ENCODE measurements around the gene APPL2. TPM values are rescaled to one million over a fixed set of nuclear protein-coding genes. Genes with fewer than 3 reads are reported as not detected.

APPL2 gene
- polyA plus RNA-seq, 3 donors: 6.4 to 19.8 (median 9.0) TPM

GRCh38 chr12:105222284-105222655 lies 13.7 kb downstream of the APPL2 start:
- no peaks in the 10 kb centered on the region for H3K9me3 Mint-ChIP-seq
- H3K9ac ChIP-seq (ENCODE audit: insufficient read depth, low read length, poor library complexity, severe bottlenecking): no peak overlapping the region
- no peak for TF ChIP-seq CTCF (IDR thresholded peaks at IDR 0.05)
- peaks cover 22 to 65% of the 10 kb centered on the region in 2 donors for H3K36me3 ChIP-seq (replicated peaks in 1 of 2; ENCODE audit: control insufficient read depth in 1 of 2, insufficient read depth in 2 of 2, low read length in 2 of 2)
- H3K4me3 ChIP-seq (replicated peaks in 1 of 3; ENCODE audit: low read depth in 2 of 3, low read length in 3 of 3): no peak overlapping the region
- H3K36me3 Mint-ChIP-seq: peaks cover 44 to 56% of the 10 kb centered on the region in 2 donors
- no peak overlapping the region for H3K4me3 Mint-ChIP-seq
- peaks cover 0 to 2% (median 1%) of the 10 kb centered on the region in 3 donors for H3K27me3 Mint-ChIP-seq (ENCODE audit: low read depth in 3 of 3)
- no peak overlapping the region for H3K4me2 ChIP-seq (replicated peaks; ENCODE audit: extremely low read depth, low read length, poor library complexity, severe bottlenecking)
- peaks cover 19 to 20% of the 10 kb centered on the region in 2 donors for H3K4me1 ChIP-seq (ENCODE audit: control insufficient read depth in 1 of 2, insufficient read depth in 2 of 2, low read length in 2 of 2)
- no peak overlapping the region for H3K27ac Mint-ChIP-seq
- H3K79me2 ChIP-seq (ENCODE audit: insufficient read depth, low read length): no peaks in the 10 kb centered on the region
- WGBS (ENCODE audit: insufficient coverage): 85% methylated on average over 2 of the region's 4 CpGs
- no peaks in the 10 kb centered on the region for H3K27me3 ChIP-seq (ENCODE audit: control insufficient read depth in 2 of 2, insufficient read depth in 2 of 2, low read length in 2 of 2)
- H3K27ac ChIP-seq (ENCODE audit: low read depth in 1 of 2, low read length in 2 of 2): no peak overlapping the region
- H3K4me1 Mint-ChIP-seq: peaks cover 30% of the 10 kb centered on the region
- H3K9me3 ChIP-seq (replicated peaks in 1 of 2; ENCODE audit: control insufficient read depth in 1 of 2, insufficient read depth in 1 of 2, low read length in 2 of 2): no peaks in the 10 kb centered on the region
- DNase-seq: no peak
- intact Hi-C loops (cut with micrococcal nuclease): no loop called here
- H4K20me1 ChIP-seq (ENCODE audit: insufficient read depth, low read length): peaks cover 37% of the 10 kb centered on the region
- H2AFZ ChIP-seq (ENCODE audit: insufficient read depth, low read depth, low read length, poor library complexity, severe bottlenecking): no peak overlapping the region

DNA sequence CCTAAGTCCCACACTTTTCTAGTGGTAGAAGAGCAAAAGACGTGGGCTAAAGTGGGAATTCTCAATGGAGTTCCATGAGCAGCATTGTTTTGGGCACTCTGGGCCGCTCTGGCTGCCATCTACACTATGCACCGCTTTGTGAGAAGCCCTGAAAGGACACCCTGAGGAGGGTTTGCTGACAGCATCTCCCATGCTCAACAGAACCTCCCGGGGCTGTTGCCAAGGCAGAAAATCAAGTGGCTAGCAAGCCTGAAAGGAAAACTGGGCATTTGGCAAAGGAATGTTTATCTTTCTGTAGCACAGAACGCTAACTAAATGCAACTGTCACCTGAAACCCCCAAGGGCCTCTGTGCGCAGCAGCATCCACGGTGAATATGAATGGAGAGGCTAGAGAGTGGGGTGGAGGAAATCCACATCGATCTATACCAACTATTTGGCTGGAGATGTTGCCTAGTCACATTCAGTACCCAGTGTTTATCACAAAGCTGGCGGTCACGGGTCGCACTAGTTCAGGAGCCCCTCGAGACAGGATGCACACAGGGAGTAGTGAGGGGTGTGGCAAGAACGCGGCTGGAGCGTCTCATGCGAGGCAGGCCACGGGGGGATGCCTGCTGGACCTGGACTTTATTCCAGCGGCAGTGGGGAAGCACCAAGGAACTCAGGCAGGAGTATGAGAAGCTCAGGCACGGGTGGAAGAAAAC lies 14.2 kb downstream of the APPL2 start:
- no peak overlapping the region for H3K4me3 Mint-ChIP-seq
- no peak for DNase-seq

More for the DNA sequence above, 14.2 kb downstream of the APPL2 start:
- Histone ChIP-seq H3K9ac (ENCODE audit: insufficient read depth, low read length, poor library complexity, severe bottlenecking) (no peak overlapping the region), H3K4me1 (ENCODE audit: control insufficient read depth in 1 of 2, insufficient read depth in 2 of 2, low read length in 2 of 2) (peaks cover 19 to 20% of the 10 kb centered on the region in 2 donors), H4K20me1 (ENCODE audit: insufficient read depth, low read length) (peaks cover 35% of the 10 kb centered on the region), H3K79me2 (ENCODE audit: insufficient read depth, low read length) (no peaks in the 10 kb centered on the region), H2AFZ (ENCODE audit: insufficient read depth, low read depth, low read length, poor library complexity, severe bottlenecking) (no peak overlapping the region), H3K4me2 (replicated peaks; ENCODE audit: extremely low read depth, low read length, poor library complexity, severe bottlenecking) (no peak overlapping the region), H3K9me3 (replicated peaks in 1 of 2; ENCODE audit: control insufficient read depth in 1 of 2, insufficient read depth in 1 of 2, low read length in 2 of 2) (no peaks in the 10 kb centered on the region), H3K27me3 (ENCODE audit: control insufficient read depth in 2 of 2, insufficient read depth in 2 of 2, low read length in 2 of 2) (no peaks in the 10 kb centered on the region), H3K27ac (ENCODE audit: low read depth in 1 of 2, low read length in 2 of 2) (no peak overlapping the region), H3K36me3 (replicated peaks in 1 of 2; ENCODE audit: control insufficient read depth in 1 of 2, insufficient read depth in 2 of 2, low read length in 2 of 2) (peaks cover 24 to 68% of the 10 kb centered on the region in 2 donors), H3K4me3 (replicated peaks in 1 of 3; ENCODE audit: low read depth in 2 of 3, low read length in 3 of 3) (no peak overlapping the region)
- peaks cover 0 to 2% (median 1%) of the 10 kb centered on the region in 3 donors for H3K27me3 Mint-ChIP-seq (ENCODE audit: low read depth in 3 of 3)
- peaks cover 30% of the 10 kb centered on the region for H3K4me1 Mint-ChIP-seq
- WGBS (ENCODE audit: insufficient coverage): 97% methylated on average over 17 of the region's 19 CpGs
- peaks cover 47 to 60% of the 10 kb centered on the region in 2 donors for H3K36me3 Mint-ChIP-seq
- H3K9me3 Mint-ChIP-seq: no peaks in the 10 kb centered on the region
- no peak for TF ChIP-seq CTCF (IDR thresholded peaks at IDR 0.05)
- intact Hi-C loops (cut with micrococcal nuclease): no loop called here
- H3K27ac Mint-ChIP-seq: no peak overlapping the region
